HepG2 (cell line): ENCODE data around the gene CDH1. TPM values are rescaled to one million over a fixed set of nuclear protein-coding genes. Genes with fewer than 3 reads are reported as not detected.

Experiments
- BRCA1 ChIP-seq: sonication (generic); formaldehyde crosslinking; IDR thresholded peaks from 2 replicates; pipeline ENCODE4 v1.4.0; 2020; ENCODE audit warnings: missing genetic modification reagents
- CREB3 ChIP-seq: sonication (generic); formaldehyde crosslinking; IDR thresholded peaks from 2 replicates; pipeline ENCODE4 v1.5.0; 2020; ENCODE audit warnings: missing genetic modification reagents
- DNMT3B ChIP-seq: conservative IDR thresholded peaks from 2 replicates; pipeline ENCODE4 v1.6.1; 2016; ENCODE audit warnings: missing biosample characterization, control low read depth
- FOXM1 ChIP-seq: sonication (generic); formaldehyde crosslinking; IDR thresholded peaks from 2 replicates; pipeline ENCODE4 v1.5.0; 2020; ENCODE audit warnings: missing genetic modification reagents
- FOXP1 ChIP-seq, 2 experiments: fragments of 450-650 bp in 1 of 2; IDR thresholded peaks; 2 replicates each; pipeline ENCODE4 v1.6.1; 2017 to 2018; ENCODE audit warnings: antibody characterized with exemption in 1 of 2
- HIVEP1 ChIP-seq: sonication (generic); formaldehyde crosslinking; IDR thresholded peaks from 2 replicates; pipeline ENCODE4 v1.4.0; 2020; ENCODE audit warnings: mild to moderate bottlenecking, missing genetic modification reagents
- HOXA5 ChIP-seq: sonication (generic); formaldehyde crosslinking; IDR thresholded peaks from 2 replicates; pipeline ENCODE4 v1.4.0; 2020; ENCODE audit warnings: missing genetic modification reagents
- NCOR1 ChIP-seq: fragments of 200-600 bp; sonication (generic); IDR thresholded peaks from 2 replicates; pipeline ENCODE4 v1.7.0; 2017; ENCODE audit warnings: antibody characterized with exemption, low read length, borderline replicate concordance
- PITX1 ChIP-seq: sonication (generic); formaldehyde crosslinking; IDR thresholded peaks from 2 replicates; pipeline ENCODE4 v1.5.1; 2020; ENCODE audit warnings: mild to moderate bottlenecking, missing genetic modification reagents
- SIN3B ChIP-seq: fragments of 150-350 bp; IDR thresholded peaks from 2 replicates; pipeline ENCODE4 v1.6.1; 2014; ENCODE audit warnings: low read length
- TAF15 ChIP-seq: fragments of 200-400 bp; formaldehyde crosslinking; IDR thresholded peaks from one replicate; pipeline ENCODE4 v1.6.1; 2018; ENCODE audit warnings: mild to moderate bottlenecking, low read depth, low read length; ENCODE audit not compliant: poor library complexity, severe bottlenecking
- THAP8 ChIP-seq: sonication (generic); formaldehyde crosslinking; IDR thresholded peaks from 2 replicates; pipeline ENCODE4 v1.5.1; 2020; ENCODE audit warnings: missing genetic modification reagents, mild to moderate bottlenecking, borderline replicate concordance
- ZBTB49 ChIP-seq: sonication (generic); formaldehyde crosslinking; IDR thresholded peaks from 2 replicates; pipeline ENCODE4 v1.4.0; 2020; ENCODE audit warnings: missing genetic modification reagents, borderline replicate concordance
- ZNF230 ChIP-seq: sonication (generic); formaldehyde crosslinking; IDR thresholded peaks from 2 replicates; pipeline ENCODE4 v1.4.0; 2020; ENCODE audit warnings: mild to moderate bottlenecking, missing genetic modification reagents
- ZNF331 ChIP-seq: sonication (generic); formaldehyde crosslinking; IDR thresholded peaks from 2 replicates; pipeline ENCODE4 v1.4.0; 2020; ENCODE audit warnings: missing genetic modification reagents
- ZNF337 ChIP-seq: sonication (generic); formaldehyde crosslinking; IDR thresholded peaks from 2 replicates; pipeline ENCODE4 v1.5.1; 2020; ENCODE audit warnings: missing genetic modification reagents, low read depth, mild to moderate bottlenecking, borderline replicate concordance
- ZNF710 ChIP-seq: sonication (generic); formaldehyde crosslinking; IDR thresholded peaks from 2 replicates; pipeline ENCODE4 v1.5.0; 2020; ENCODE audit warnings: mild to moderate bottlenecking, missing genetic modification reagents, borderline replicate concordance
- ZNF747 ChIP-seq: sonication (generic); formaldehyde crosslinking; IDR thresholded peaks from 2 replicates; pipeline ENCODE4 v1.8.1; 2023; ENCODE audit warnings: missing genetic modification reagents, mild to moderate bottlenecking, borderline replicate concordance
- ZSCAN31 ChIP-seq: sonication (generic); formaldehyde crosslinking; IDR thresholded peaks from 2 replicates; pipeline ENCODE4 v1.5.0; 2020; ENCODE audit warnings: low read depth, mild to moderate bottlenecking, missing genetic modification reagents
- polyA plus RNA-seq, 8 experiments: library from polyadenylated mRNA; depleted of rRNA in 3 of 8; stranded (reverse) in 7 of 8; unstranded in 1 of 8; fragments of >200 nt; fragmentation: Illumina TruSeq in 4 of 8; extraction: Trizol in 4 of 8; gene quantifications; 2 replicates each; pipeline versions ENCODE4 v1.2.1 to v1.2.3, GENCODE V29; 2011 to 2016; ENCODE audit warnings: low read depth in 4 of 8, missing spikeins in 1 of 8, mixed read lengths in 1 of 8; ENCODE audit not compliant: insufficient read depth in 1 of 8
- total RNA-seq, 5 experiments: library from RNA; depleted of rRNA; stranded (reverse); fragments of >200 nt; fragmentation: Illumina TruSeq; extraction: Trizol; gene quantifications; 2 replicates each; pipeline ENCODE4 v1.2.3, GENCODE V29; 2016; ENCODE audit warnings: low read depth in 1 of 5

CDH1 gene
- total and polyA plus RNA-seq, 2 of the 13 experiments (the other 11 are each of a cell fraction or from before 2014, with no cell fraction given) = 0.95 to 9.8 TPM

- TF ChIP-seq ZBTB49 (CRISPR knock-in tag) (peak; percentile 65; the same call in 1 of the 2 replicates), NCOR1 (peak; percentile 96), CREB3 (CRISPR knock-in tag) (no peak), FOXP1 (IDR thresholded peaks at IDR 0.05) (peak; percentile 68), FOXP1 (CRISPR knock-in tag; IDR thresholded peaks at IDR 0.05) (peak; percentile 95), HIVEP1 (CRISPR knock-in tag) (no peak; the same call in 1 of the 2 replicates), ZSCAN31 (CRISPR knock-in tag) (no peak), THAP8 (CRISPR knock-in tag) (no peak), ZNF337 (no peak), ZNF747 (CRISPR knock-in tag) (no peak; the same call in 1 of the 2 replicates), ZNF710 (CRISPR knock-in tag) (peak; percentile 94), FOXM1 (no peak), SIN3B (no peak), BRCA1 (peak; percentile 72; the same call in 1 of the 2 replicates), HOXA5 (CRISPR knock-in tag) (peak; percentile 89), TAF15 (no peak), ZNF230 (no peak), DNMT3B (no peak), PITX1 (CRISPR knock-in tag) (peak; percentile 96), ZNF331 (CRISPR knock-in tag) (peak; percentile 64; the same call in 1 of the 2 replicates)
Observed at GRCh38 chr16:68792465-68793324, 55.6 kb downstream of the CDH1 start (continued).
